GM18511 (cell line): ENCODE results near the gene CABLES2.

Source experiments
- ATAC-seq: cut with Tn5 transposase; IDR thresholded peaks from one replicate; pipeline ENCODE4 v1.9.1; 2021; ENCODE audit warnings: mild to moderate bottlenecking, moderate library complexity; ENCODE audit not compliant: unreplicated experiment

CABLES2 gene

DNA sequence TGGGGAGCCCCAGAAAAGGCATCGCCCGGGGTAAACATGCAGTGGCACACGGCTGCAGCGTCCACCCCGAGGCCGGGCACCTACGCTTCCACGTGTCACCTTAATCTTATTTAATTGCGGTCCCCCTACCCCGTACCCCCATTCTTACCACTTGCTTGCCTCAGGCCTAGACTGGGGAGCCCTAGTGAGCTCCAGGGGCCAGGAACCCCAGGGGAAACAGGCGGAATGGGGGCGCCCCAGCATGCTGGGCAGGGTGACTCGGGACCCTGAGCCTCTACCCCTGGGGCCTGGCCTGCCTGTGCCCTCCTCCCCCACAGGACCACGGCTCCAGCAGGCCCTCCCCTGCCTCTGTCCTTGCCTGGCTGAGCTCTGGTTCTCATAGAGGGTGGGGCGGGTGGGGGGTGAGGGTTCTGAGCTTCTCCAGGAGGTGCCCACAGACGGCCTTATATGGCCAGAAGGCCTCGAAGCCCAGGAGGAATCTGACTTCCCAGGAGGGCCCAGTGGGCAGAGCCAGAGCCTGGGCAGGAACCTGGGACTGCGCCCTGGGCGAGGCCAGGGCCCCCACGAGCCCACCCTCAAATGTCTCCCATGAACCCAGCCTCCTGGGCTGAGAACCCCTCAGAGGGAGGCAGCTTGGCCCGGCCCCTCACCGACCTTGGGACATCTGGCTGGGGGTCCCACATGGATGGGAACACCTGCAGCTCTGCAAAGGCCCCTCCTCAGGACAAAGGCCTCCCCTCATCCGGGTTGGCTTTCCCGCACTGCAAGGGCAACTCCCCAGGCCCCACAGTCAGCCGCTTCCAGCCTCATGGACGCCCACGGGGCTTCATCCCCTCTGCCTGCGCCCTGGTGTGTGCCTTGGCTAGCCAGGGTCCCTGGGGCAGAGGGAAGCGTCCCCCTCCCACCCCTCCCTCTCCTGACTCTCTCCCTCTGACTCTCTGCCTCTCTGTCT is 34.8 kb downstream of the CABLES2 start:
- no peak for ATAC-seq

DNA sequence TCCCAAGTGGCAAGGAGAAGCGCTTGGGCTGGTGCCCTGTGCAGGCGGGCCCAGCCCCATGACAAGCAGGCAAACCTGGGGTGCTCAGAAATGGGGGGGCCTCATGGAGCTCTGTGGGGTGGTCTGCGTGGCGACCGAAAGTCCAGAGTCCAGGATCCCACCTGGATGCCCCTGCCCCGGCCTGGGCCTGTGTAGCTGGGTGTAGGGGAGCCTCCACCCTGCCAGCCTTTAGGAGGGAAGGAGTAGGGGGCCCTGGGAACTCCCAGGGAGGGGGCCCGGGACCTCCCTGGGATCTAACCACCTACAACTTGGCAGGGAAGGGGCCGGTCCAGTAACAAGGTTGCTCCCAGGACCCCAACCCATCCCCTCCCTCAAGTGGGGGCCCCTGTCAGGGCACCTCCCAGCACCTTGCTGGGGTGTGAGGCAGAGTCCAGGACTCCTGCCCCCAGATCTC is 35.5 kb downstream of the CABLES2 start:
- ATAC-seq: no peak

DNA sequence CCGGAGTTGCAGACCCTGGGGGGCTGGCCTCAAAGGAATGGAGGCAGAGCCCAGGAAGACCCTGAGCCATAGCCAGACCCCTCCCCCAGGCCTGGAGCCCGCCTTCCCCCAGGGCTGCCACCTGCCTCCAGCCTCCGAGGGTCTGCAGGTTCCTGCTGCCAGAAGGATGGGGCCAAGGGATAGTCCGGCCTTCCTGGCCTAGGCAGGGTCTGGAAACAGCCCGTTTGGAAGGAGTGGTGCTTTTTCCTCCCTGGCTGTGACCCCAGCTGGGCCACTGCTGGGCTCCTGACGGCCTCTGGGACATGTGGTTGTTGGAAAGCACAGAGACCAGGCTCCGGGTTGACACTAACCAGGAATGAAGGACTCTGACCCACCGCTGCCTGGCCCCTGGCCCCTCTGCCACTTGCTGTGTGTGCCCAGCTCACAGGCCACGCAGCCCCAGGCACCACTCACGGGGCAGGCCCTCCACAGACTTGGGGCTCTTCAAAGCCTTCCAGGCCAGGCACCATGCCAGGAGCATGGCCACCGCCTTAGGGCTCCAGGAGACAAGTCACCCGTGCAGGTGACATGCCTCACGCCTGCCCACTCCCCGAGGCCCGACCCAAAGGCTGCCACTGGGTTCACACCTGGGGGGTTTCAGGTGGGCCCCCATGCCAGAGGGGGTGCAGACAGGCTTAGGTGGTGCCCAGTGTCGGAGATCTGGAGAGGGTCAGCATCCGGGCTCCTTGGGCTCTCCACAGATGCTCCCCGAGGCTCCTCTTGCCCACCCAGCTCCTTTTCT is 36.1 kb downstream of the CABLES2 start:
- ATAC-seq: no peak

DNA sequence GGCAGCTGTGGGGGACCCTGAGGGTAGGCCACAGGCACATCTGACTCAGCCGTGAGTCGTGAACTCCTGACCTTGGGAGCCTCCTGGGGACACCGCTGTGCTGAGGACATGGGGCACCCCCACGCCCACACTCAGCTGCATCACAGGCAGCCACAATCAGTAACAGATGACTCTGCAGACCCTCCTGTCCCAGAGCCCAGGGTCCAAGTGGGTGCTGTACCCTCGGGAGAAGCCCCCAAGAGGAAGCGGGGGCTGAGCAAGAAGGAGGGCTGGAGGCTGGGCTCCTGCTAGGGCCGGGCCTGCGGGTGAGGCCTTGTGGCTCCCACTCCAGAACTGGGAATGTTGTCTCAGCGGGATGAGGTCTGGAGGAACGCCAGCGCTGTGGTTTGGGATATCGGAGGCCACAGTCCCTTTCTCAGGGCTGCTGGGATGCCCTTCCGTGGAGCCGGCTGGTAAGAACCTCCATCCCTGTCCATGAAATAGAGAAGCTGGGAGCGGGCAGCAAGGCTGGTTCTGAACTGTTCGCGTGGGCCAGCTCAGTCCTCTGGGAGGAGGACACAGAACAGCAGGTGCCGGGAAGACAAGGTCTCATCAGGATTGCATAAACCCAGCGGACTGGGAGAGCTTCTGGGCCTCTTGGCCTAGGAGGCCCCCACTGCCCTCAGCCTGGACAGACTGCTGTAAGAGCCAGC is 36.8 kb downstream of the CABLES2 start:
- ATAC-seq: no peak

DNA sequence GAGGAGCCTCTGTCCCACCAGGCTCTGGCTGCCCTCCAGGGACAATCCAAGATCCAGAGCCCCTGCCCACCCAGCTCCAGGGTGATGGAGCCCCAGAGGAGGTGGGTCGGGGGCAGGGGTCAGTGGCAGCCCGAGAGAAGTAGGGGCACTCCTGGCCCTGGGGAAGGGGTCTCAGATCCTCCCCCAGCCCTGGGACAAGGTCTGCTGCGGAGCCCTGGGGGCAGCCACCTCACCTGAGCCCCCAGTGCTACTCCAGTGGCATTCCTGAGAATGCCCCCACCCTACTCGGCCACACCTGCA is 37.3 kb downstream of the CABLES2 start:
- no peak for ATAC-seq

DNA sequence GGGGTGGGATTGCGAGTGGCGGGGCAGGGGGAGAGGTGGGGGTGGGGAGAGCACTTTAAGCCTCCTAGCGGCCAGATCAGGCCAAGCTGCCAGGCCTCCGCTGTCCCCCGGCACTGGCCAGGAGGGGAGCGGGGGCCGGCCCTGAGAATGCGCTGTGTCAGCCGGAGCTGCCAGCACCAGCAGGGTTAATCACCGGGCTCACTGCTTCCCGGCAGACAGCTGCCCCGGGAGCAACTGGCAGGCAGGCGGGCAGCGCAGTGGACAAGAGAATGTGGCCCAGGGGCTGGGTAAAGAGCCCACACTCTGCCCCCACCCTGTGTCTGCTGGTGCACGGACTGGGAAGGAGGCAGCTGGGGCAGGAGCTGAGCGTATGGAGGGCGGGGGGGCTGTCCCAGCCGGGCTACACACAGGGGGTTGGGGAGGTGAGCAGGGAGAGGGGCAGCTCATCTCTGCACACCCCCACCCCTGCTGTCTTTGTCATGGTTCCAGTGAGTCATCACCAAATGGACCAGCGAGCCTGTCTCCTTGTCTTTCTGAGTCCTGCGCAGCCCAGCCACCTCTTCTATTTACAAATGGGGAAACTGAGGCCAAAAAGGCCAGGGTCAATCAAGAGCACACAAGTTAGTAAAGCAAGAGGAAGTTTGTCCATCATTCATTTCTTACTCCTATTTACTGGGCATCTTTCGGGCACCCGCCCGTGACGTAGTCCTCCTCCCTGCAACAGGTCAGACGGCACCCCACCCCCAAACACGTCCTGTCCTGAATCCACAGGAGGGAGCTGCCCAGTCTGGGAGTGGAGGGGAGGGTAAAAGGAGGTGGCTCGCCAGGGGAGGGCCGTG is 37.9 kb downstream of the CABLES2 start:
- no peak for ATAC-seq

DNA sequence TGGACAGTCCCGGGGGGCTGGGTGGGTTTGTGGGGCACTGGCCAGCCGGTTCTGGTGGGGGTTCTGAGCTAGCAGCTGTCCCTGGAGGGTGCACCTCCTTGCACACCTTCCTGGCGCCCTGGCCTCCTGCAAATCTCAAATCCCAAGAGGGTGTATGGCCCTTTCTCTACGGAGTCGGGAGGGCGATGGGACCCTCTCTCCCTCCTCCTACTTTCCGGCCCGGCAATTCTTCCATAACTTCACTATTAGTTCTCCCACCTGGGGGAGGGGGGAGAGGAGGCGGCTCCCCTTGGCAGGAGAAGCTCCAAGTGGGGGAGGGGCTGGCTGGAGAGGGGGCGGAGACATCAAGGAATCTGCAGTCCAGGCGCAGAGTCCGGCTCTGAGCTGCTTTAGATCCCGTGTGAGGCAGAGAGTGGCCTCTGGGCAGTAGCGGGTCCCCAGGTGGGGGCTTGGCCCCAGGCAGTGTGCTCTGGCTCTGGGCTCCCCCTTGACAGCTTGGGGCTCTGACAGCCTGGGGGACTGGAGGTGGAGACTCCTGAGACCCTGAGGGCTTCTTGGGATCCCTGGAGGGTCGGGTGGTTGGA is 38.6 kb downstream of the CABLES2 start:
- no peak for ATAC-seq

DNA sequence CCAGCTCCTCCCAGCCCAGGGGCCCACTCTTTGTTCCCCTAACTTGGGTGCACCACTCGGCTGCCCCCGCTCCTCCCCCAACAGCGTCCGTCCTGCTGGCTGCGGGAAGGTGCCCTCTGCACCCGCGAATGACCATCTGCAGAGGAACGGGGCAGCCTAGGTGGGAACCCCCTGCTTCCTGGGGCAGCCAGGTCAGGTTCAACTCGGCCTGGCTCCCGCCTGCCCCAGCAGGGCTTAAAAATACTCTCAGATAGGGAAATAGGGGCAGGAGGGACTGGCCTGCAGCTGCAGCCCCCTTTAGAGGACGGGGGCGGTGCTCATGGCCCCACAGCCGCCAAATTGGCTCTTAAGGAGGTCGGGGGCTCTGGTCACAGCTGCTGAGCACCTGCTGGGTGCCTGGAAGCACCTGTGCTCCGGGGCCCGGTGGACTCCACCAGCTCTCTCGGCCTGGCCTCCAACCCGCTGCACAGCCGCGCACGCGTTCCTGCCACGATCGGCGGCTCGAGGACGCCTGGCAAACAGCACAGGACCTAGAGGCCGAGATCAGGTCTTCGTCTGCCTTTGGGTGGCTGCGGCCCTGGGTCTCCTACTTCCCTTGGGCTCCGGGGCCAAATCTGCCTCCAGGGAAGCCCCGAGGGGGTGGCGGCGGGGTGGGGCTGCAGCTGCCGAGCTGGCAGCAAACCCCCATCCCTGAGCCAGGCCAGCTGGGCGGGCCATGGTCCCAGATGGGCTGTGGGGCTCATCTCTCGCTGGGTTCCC is 39.3 kb downstream of the CABLES2 start:
- ATAC-seq: no peak

DNA sequence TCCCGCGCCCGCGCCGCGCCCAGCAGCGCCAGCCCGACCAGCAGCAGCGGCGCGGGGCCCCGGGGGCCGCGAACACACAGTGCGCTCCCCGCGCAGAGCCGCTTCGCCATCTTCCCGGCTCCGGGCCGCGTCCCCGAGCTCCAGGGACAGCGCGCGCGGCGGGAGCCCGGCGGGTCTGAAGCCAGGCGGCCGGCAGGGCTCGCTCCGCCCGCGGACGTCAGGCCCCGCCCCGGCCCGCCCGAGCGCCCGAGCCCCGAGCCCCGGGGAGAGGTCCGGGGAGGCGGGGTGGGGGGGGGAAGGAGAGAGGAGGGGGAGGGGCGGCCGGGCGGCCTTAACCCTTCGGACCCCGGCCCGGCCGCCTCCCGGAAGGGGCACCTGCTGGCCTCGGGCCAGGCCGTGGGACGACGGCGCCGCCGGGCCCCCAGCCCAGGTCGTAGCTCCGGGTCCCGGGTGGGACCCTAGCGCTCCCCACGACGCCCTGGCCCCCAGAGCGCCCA is 39.9 kb downstream of the CABLES2 start, which contains the start of gene LAMA5:
LAMA5 (minus strand) TSS at position 177 of the 497 bp plus-strand sequence; CDS start at position 110, 67 bp downstream.
- ATAC-seq: no peak

DNA sequence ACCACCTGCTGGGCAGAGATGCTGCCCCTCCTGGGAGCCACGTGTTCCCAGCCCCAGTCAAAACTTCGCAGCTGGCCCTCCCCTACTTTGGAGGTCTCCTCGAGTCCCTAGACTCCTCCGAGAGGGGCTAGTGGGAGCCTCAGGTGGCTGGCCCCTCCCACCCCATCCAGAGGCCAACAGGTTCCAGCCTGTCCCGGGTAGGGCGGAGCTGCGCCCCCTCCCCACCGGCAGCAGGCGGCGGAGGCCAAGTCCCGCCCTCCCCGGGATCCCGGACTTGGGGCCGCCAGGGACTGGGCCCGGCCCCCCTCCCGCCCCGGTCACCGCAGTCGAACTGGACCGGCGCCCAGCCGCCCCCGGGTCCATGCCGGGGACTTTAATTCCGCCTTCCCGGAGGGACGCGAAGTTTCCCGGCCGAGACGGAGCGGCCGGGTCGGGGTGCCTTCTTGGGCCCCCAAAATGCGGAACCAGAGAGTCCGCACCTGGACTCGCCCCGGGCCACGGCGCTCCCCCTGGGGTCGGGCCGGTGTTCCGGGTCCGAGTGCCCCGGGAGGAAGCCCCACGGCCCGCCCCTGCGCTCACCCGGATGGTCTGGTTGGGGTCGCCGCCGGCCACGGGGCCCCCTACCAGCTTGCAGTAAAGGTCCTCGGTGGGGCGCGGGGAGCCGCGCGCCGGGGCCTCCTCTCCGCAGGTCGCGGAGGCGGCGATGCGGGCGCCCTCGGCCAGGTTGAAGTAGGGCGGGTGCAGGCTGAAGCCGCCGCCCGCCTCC is 40.5 kb downstream of the CABLES2 start:
- no peak for ATAC-seq

DNA sequence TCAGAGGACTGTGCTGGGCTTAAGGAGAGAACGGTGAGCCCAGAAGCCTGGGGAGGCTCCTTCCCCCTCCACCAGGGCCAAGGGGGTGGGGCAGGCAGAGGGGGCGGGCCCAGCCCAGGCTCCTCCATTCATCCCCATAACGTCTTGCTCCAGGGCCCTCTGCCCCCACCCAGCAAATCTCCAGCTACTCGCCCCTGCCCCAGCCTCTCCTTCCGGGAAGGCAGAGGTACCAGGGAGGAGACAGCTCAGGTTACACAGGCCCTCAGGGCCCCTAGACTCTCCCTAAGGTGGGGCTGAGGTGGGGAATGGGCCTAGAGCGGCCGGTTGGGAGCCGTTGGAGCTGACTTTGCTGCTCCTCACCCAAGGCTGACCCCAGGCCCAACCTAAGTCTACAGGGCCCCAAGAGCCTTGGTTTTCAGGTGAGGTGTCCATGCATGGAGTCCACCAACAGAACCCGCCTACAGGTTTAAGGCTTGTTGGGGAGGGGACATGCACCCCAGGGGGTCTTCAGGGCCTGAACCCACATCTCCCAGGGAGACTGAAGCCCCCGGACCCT is 41.2 kb downstream of the CABLES2 start:
- no peak for ATAC-seq

DNA sequence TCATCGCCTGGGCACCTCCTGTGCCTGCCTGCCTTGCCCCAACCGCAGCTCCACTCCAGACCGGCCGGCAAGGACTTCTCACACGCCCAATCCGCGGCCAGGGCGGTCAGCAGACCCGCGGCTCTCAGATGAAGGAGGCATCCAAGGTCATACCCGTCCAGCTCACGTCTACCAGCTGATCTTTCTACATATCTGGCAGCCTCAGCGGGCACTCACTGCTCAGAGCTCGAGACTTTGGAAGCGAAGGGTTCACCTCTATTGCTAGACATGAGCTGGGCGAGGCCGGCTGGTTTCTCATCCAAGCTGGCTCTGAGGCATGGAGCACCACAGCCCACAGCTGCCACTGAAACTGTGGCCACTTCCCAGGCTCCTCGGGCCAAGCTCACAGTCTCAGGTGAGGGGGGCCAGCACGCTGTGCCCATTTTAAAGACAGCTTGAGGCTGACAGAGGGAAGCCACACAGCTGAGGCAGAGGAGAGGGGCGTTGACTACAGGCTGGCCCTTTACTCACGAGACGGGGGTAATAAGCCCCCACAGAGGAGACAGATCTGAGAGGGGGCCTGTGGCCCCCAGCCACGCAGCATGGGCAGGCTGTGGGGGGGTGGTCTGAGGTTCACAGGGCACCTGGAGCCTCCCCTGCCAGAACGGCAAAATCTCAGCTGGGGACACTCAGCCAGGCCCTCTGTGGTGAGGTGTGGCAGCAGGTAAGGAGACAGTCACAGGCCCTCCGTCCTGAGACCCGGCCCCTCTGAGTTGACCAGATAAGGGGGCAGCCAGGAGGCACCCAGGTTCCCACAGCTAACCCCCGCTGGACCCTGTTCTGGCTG is 42.0 kb downstream of the CABLES2 start:
- ATAC-seq: no peak

DNA sequence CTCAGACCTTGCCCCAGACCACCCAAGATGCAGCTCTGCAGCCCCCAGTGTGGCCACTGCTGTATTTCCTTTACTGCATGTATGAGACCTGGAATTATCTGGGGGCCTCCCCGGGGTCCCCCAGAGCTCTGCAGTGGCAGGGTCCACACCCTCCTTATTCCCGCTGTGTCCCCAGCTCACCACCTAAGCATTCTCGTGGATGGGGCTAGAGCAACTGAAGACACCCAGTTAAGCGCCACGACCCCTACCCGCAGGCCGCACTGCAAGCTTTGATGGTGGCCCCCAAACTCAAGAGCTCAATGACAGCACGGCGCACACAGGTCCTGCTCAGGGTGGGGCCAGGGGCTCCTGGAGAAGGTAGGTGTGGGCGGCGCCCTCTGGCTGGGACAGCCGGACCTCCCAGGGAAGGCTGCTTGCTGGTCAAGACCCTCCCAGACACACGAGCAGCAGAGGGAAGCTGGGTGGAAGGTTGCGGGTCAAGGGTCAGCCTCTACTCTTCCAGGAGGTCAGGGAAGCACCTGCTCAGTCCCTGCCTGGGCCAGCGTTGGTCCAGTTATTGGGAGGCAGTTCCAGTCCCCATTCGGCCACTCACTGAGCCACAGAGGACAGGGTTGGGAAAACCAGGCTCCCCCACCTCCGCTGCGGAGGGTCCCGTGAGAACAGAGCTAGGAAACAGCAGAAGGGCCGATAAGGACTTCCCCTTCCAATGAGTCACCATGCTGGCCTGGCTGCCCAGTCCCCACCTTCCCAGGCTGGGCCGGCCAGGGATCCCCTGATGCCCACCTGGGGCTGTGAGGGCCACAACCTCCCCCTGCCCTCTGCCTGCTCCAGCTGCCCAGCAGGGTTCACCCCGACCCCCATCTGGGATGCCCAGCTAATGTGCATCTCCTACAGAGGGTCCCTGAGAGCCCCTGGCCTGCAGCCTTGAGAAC is 42.9 kb downstream of the CABLES2 start:
- no peak for ATAC-seq

DNA sequence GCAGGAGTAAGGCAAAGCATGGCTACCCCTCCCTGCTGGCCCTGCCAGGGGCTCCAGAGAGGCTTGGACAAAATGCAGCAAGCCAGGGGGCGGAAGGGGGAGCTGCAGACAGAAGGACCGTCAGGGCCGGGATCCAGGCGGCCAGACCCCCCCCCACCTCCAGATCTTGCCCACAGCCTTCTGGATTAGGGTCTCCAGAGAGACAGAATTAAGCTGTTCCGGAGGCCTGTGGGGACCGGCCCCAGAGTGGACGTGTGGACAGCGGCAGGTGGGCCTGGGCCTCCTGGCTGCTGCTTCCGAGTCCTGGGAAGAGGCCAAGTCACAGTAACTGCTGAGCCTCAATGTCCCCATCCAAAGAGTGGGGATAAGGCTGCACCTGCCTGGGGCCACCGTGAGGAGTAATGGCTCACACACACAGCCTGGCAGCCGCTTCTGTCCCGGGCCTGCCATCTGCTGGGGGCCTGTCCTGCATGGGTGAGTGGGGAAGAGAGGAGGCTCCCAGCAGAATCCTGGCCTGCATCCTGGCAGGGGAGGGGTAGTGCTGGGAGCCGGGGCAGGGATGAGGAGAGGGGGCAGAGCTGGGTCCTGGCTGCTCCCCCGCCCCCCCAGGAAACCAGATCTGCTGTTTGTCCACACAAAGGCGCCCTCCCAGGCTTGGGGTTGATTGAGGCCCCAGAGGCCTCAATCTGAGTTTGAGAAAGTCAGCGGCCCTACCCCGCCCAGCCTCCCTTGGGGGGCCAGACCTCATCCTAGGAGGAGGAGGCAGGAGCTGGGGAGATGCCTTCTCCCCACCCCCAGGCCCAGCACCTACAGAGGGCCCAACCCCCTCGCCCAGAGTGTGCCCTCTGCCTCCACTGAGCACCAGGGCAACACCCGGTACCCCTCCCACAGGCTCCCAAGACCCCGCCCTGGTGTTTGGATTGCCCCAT is 43.8 kb downstream of the CABLES2 start:
- no peak for ATAC-seq

DNA sequence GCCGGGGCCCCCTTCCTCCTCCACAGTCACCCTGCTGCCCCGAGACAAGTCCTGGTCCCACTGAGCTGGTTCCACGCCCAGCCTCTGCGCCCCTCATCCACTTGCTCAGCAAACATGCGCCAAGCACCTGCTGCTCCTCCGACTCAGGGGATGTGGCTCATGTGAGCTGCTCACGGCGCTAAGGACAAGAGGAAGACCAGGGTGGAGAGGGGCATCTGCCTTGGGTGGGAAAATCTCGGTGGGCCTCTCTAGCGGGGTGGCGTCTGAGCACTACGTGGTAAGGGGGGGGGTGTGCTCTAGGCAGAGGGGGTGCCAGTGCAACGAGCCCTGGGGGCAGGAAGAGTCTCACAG is 44.5 kb downstream of the CABLES2 start:
- no peak for ATAC-seq
